GM12874 (cell line): ENCODE results near the gene CPZ.

Experiments used
- TF ChIP-seq, protein P1 (sequence below): IDR thresholded peaks from 2 replicates; pipeline ENCODE4 v1.5.1; 2011; ENCODE audit warnings: low read depth, mild to moderate bottlenecking, control low read depth, low read length, moderate library complexity; ENCODE audit not compliant: insufficient read depth

The CPZ gene

DNA sequence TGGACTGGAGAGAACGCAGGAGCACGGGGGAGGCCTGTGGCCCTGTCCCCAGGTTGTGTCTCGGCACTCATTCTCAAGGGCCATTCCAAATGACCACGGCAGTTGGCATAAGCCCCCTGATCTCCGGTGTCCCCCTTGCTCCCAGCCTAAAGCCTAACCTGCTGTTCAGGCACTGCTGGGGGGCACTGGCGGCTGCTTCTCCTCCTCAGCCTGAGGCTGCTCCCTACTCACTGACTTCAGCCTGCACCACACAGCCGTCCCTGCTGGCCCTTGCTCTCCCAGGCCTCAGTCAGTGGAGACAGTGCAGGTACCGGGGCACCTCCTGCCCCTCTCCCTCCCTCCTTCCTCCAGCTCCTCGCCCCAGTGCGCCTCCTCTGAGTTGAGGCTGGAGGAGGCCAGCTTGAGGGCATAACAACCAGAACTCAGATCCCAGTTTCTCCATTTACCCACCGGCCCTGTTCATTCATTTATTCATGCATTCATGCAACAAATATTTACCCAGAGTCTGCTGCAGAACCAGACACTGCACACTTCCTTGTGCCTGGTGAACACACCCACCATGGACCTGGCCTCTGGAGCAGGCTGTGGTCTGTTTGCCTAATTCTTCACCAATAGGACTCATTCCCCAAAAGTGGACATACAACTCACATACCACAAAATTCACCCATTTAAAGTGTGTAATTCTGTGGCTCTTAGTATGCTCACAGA, 65.0 kb downstream of the CPZ start:
- TF ChIP-seq, protein P1, sequence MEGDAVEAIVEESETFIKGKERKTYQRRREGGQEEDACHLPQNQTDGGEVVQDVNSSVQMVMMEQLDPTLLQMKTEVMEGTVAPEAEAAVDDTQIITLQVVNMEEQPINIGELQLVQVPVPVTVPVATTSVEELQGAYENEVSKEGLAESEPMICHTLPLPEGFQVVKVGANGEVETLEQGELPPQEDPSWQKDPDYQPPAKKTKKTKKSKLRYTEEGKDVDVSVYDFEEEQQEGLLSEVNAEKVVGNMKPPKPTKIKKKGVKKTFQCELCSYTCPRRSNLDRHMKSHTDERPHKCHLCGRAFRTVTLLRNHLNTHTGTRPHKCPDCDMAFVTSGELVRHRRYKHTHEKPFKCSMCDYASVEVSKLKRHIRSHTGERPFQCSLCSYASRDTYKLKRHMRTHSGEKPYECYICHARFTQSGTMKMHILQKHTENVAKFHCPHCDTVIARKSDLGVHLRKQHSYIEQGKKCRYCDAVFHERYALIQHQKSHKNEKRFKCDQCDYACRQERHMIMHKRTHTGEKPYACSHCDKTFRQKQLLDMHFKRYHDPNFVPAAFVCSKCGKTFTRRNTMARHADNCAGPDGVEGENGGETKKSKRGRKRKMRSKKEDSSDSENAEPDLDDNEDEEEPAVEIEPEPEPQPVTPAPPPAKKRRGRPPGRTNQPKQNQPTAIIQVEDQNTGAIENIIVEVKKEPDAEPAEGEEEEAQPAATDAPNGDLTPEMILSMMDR, result no peak

DNA sequence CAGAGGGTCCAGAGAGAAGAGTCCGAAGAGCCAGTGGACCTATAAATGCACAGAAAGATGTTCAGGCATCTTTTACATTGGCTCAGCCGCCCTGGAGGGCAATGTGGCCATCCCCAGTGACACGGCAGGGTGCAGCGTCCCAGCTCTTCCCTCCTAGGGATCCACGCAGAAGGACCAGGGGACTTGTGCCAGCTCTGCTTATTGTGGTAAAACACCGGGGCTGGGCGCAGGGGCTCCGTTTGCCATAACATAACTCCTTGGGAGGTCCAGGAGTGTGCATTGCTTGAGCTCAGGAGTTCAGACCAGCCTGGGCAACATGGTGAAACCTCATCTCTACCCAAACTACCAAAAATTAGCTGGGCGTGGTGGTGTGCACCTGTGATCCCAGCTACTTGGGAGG, 70.2 kb downstream of the CPZ start:
- TF ChIP-seq, protein P1, result no peak

- TF ChIP-seq, protein P1, result no peak
Measured at GRCh38 chr4:8664031-8664805, 71.7 kb downstream of the CPZ start.

DNA sequence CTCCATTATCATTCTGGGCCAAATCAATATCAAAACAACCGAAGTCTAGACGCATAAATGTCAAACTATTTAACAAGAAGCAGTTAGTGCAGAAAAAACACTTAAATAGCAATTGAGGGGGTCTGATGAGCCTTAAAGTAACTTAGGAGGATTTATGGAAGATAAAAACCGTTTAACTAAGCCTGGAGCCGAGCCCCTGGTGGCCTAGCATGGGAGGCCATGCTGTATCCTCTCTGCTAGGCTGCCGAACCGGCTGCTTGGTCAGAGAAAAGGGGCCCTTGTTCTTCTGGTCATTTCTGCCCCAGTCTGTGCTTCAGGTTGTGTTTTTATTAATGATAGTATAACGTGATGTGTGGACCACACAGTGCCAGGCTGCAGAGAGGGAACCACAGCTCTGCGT, 72.4 kb downstream of the CPZ start:
- TF ChIP-seq, protein P1, result no peak

DNA sequence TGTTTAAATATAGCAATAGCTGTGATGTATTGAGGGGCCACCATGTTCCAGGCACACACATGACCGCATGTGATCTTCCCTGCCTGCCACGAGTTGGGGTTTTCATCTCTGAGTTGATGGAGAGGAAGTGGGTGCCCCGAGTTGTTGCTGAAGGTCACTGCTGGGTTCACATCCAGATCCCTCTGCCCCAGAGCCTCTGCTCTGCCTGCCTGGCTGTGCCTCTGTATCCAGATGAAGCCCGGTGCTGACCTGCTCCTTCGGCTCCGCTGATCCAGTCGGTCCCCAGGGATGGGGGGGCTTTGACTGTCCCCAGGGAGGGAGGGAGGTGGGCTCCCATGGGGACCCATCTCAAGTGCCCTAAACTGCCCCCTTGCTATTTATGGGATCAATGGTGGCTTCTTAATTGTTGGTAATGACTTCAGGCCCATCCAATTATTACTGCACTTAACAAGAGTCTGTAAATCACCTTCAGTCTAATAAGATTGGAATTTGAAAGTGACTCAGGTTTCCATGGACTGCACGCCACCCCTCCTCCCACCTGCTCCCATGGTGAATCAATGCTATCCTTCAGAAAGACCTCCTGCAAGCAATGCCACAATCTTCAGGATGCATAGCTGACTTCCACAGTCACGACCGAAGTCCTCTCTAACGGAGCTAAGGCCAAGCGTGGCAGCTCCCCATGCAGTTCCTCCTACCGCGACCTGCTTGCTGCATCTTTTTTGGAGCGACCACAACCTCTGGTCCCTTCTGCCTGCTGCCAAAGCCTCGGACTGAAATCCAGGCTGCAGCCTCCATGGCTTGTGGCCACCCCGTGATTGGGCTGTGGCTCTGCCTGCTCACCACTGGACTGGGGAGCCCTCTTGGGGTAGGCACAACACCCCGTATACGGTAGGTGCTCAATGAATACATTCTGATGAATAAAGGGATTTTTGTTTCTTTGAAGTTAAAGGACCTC, 73.1 kb downstream of the CPZ start:
- TF ChIP-seq, protein P1, result no peak

DNA sequence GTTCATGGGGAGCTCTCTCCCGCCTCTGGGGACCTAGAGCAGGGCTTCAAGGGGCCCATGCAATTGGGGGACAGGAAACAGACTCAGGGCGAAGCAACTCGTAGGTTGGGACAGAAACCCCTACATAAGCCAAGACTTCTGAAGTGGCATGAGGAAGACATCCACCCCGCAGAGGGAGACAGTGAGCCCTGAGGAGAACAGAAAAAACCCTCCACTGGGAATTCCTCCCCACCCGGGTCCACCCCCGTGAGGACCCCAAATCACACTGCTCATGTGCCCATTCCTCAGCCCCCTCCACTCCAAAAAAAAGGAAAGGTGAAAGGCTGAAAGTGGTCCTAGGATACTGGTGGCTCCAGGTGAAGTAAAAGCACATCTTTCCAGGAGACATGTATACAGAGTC, 74.0 kb downstream of the CPZ start:
- TF ChIP-seq, protein P1, result no peak
